HCEC 1CT (cell line): Measurements from ENCODE around the gene OGA.
A peak's percentile ranks its signal among the peaks of the same experiment; 100 is the strongest.

ENCODE experiments used
- DNase-seq: peaks from one replicate; pipeline ENCODE4 v3.0.0-alpha.2; 2017

OGA gene

DNA sequence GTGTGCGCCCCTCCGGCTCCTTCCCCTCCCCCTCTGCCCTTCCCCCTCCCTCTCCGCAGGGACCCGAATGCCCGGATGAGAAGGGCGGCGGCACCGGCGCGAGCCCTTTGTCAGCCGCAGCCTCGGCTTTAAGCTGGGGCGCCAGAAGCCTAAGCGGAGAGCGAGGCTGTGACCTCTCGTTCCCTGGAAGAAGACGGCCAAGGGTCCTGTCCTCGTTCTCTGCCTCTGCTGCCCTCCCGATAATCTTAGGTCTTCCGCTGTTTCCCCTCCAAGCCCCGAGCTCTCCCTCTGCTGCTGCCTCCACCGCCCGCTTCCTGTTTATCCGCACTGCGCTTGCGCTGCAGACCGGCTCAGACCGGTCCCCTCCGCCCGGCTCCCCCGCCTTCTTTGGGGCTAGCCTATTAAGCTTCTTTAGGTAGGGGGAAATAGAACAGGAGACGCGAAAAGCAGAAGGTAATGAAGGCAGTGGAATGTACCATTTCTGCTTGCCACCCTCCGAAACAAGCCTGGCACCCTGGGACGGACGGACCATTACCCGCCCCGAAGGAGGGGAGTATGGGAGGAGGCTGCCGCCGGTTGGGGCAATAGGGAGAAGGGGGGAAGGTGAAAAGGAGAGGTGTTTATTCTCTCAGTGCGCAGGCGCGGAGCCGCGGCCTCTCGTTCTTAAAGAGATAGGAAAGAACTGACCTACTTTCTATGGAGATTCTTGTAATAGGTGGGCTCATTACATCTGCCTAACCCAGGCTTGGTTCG lies at the start of gene OGA:
Gene OGA (minus strand): TSS at position 326 of the 753 bp plus-strand sequence. CDS start 422 bp downstream, outside the sequence.
- peak; percentile 100 for DNase-seq

DNA sequence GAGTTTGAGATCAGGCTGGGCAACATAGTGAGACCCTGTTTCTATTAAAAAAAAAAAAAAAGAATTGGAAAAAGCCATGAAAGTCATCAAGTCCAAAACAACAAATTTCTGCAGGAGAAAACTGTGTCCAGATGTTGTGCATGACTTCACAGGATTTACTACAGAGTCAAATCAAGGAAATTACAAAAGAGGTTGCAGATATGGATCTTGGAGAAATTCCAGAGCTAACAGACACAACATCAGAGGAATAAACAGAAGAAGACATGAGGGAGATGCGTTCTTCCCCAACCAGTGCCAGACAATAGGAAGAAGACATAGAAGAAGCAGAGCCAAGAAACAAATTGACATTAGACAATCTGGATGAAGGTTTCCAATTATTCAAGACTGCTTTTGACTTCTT lies 49.7 kb upstream of the OGA start:
- no peak for DNase-seq

DNA sequence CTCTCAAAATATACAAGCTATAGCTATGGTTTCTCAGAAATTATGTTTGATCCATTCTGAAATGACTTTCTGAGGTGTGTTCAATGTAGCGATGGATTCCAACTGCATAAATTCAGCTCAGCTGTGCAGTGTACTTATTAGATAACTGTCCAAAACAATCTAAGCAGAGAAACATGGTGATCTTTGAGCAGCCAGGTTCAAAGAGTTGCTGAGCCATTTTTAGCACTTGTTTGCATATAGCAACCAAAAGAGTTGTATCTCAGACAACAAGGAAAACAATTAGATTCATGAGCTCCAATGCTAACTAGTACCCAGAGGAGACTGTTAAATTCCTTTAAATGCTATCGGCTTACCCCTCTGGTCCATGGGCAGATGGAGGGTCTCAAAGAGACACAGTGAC lies 41.3 kb upstream of the OGA start:
- DNase-seq: no peak

DNA sequence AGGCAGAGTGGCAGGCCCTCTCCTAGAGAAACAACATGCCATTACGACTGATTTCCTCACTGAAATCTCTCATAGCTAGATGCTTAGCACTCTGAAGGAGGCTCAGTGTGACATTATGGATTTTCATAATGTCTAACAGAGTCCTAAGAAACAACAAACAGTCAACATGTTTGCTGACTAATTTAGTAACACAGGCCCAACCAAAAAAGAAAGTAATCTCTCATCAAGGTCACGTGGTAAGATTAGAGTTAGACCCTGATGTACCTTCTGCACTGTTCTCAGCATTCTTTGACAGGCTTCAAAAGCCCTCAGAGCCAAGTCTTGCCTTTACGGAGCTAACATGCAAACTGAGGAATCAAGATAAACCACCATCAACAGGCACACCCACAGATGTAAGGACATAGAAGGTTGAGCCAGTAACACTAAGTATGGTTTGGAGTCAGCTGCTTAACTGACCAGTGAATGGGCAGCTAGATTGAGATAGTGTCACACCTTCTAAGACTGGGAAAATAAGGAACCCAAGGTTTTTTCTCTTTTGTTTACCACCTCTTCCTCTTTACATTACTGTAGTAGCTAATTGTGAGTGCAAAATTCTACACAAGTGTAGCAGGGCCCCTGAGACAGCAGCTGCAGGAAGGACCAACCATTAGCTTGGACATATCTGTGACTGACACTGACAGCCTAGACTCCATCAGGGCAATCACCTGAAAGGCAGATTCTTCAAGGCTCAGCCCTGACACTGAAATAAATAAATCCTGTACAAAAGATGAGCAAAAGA lies 40.7 kb upstream of the OGA start:
- DNase-seq: no peak

DNA sequence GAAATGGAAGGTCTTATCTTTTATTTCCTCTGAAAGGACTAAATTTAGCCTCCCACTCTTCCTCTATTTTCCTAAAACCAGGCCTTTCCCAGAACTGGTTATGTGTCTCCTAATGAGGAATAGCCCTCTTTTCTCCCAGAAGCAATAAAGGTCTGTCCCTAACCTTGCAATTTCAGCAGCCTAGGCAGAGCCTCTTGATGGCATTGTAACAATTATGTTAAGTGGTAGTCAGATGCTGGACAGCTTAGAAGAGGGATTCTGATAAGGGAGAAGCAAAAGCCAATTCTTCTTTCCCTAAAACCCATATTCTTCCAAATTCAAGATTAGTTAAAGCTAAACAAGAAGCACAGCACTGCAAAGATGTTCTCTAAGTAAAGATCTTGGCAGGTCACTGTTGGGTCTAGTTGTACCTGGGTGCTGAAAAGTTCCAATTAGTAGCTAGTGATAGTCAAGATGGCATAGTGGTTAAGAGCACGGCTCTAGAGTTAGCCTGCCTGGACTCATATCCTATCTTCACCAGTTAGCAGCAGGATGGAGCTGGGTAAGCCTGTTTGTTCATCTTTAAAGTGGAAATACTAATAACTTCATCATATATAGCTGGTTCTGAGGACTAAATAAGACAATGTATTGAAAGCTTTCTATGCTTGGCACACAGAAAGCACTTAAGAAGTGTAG lies 39.7 kb upstream of the OGA start:
- no peak for DNase-seq

DNA sequence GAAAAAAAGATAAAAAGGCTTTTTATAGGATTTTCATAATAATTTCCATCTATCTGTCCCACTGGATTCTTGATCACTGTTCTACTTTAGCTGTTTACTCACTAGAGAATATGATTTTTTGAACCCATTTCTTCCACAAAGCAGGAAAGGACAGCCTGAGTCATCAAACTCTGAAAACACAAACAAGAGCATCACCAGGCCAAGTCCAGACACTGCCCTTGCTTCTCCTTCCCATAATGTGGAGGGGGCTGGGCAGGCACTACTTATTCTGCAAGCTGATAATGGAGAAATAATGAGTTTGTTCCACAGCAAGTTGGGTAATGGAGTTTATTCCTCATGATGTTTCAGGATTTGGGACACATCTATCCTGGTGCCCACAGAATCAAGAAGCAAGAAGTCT lies 38.4 kb upstream of the OGA start:
- peak; percentile 59 for DNase-seq

DNA sequence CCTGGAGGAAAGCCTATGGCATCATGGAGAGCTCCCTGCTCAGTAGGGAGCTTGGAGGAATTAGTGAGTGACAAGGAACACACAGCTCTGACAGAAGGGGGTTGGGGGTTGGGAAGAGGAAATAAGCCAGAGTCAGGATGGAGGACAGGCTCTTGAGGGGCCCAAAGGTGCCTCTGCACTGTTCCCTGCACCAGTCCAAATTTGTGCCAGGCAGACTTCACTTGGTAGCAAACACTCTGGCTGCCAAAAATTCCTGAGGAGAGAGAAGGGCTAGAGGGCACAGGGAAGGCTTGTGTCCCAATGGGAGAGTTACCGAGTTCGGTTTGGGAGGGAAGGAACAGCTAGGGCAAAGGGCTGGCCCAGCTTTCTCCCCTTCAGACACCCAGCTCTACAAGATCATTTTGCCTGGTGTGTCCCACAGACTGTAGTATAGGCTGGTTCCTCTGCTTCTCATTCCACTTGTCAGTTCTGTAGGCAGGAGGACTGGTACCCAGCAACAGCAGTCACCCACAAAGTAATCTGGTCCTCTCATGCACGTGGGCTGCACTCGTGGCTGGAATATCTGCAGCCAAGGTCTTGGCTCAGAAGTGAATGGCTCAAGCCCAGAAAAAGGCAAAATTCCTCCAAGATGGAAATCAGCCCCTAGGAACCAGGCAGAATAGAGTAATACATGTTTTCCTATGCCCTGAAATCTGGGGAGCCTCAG lies 33.3 kb upstream of the OGA start:
- no peak for DNase-seq

DNA sequence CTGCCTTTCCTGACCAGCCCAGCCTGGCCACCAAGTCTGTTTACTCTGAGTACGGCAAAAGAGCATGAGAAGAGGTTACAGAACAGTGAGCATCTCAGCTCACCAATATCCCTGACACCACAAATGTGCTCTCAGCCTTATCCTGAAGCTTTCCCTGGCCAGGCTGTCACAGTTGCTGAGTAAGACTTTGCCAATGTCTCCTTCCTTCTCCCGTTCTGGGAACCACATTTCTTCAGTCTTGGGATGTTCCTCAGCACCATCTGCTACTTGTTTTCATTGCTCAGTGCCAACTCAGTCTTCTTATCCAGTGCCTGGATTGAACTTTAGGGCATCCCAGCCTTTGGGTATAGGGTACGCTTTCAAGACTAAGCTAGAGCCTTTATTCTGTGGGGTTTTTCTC lies 32.5 kb upstream of the OGA start:
- DNase-seq: no peak

DNA sequence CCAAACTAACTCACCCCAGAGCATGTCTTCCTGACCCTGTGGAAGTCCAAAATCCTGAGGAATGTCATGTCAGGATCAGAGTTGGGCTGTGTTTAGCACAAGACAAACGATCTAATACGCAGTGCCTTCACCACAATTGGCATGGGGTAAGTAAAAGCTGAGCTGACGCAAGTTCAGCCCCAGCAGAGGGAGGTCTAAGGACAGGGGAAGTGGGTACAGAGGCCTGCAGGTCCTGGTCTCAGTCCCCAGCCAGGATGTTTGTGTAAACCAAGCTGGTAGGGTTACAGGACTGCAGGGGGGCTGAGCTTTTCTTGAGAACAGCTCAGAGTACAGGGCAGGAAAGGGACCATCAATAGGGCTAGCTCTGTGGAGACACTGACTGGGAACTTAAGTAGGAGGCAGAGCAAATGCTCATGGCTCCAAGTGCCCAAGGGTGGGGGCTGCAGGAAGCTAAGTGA lies 30.7 kb upstream of the OGA start:
- no peak for DNase-seq

DNA sequence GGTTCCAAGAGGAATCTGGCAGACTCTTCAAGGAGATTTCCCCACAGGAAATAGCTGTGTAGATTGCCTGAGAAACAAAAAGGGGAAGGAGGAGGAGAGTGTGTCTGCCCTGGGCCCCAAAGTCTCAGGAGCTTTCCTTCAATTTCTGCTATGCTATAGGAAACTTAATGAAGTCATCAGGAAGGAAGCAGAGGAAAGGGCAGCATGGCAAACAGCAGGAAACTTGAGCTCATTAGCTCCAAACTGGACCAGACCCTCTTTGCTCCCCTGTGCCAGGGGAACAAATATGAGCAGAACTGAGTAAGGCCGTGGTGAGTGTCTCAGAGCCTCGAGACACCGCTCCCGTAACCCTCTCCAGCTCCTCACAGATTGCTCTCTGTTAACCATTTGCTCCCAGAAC lies 30.2 kb upstream of the OGA start:
- DNase-seq: no peak

DNA sequence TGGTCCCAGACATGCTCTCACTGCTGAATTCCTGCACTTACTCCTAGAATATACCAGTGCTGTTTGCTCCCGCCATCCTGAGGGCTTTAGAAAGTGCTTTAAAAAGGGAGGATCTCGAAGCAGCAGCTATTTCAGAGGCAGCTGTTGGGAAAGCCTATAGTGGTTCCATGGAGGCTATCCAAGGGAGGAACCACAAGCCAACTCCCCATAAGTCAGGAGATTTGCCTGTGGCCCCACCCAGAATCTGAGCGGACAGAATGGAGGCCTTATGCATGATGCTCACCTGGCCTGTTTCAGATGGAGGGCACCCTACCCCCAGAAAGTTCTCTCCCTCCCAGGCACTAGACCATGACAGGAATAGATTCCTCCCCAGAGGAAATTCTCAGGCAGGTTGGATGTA lies 27.6 kb upstream of the OGA start:
- no peak for DNase-seq

DNA sequence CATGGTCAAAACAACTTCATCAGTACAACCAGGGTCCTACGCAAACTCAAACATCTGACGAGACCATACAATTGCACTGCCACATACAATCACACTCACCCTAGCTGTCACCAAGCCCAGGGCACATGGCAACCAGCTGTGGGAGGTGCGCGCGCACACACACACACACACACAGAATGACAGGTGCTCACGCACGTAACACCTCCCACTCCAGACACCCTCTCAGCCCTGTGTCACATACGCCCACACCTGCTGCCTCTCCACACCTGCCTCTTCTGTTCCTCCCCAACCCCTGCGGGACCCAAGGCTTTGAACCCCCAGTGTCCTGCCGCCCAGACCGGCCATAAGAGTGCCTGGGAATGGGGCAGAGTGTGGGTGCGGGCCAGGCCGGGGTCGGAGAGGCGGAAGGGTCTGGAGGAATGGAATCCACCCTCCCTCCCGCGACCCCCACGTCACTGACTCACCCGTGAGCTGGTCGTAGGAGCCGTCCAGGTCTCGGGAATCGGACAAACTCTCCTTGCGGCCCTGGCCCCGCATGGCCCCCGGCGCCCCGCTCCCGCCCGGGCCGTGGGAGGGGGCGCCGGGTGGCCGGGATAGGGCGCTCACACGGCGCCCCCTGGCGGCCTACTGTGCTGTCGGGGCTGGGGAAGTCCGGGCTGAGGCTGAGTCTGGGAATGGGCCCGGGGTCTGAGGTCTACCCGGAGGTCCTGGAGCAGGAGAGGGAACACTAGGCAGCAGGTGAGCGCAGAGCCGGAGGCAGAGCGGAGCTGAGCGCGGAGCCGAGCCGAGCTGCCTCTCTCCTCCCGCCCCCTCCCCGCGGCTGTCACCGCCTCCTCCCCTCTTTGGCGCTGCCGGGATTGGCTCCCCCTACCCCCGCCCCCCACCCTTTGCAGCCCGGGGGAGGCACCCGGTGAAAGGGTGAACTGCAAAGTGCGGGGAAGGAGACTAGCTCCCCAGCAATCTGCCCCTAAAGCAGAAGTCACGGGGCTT lies 25.1 kb upstream of the OGA start, which contains the start of gene KCNIP2:
Gene KCNIP2 (minus strand): TSS at position 769 of the 990 bp plus-strand sequence. CDS start 232 bp downstream, at position 537.
- no peak for DNase-seq

DNA sequence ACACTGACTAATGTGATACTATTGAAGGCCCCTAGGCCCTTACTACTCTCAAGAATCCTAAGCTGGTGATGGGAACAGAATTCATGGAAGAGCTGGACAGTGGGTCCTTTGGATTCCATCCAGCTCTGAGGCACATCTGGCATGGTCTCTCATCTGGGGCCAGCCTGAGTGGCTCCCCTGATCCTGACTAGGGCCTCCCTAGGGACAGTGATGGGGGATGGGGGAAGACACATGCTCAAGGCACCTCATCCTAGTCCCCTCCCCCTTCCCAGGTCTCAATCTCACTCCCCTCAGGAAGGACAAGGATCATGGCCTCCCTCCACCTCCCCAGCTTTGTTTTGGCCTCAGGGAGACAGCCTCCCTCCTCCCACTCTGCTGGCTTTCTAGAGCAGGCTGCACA lies 23.6 kb upstream of the OGA start:
- no peak for DNase-seq

DNA sequence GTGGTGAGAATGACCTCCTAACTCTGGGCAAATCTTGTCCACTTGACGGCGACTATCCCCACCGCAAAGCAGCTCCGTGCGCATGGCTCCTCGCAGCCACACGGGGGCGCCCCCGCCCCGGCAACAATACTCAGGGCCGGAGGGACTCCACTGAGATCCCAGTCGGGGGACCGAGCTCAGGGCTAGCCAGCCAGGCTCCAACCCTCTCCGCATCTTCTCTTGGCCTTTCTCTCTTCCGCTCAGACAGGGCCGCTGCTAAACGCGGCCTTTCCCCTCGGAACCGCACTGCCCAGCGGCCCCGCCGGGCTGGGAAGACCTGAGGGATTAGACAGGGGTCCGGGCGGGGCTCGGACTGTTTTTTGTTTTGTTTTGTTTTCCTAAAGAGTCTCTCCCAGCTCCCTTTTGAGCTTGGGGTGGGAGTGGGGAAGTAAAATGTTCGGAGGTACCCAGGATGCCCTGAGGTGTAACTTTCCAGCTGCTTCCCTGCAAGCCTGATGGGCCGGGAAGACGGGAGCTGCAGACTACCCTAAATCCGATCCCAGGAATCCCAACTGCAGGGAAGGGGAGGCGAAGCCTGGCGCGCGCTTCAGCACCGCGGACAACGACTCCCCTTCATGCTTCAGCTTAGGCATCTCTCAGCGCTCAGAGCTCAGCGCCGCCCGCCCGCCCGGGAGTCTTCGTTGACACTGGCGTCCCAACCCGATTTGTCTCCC lies 22.7 kb upstream of the OGA start:
- peak; percentile 86 for DNase-seq

DNA sequence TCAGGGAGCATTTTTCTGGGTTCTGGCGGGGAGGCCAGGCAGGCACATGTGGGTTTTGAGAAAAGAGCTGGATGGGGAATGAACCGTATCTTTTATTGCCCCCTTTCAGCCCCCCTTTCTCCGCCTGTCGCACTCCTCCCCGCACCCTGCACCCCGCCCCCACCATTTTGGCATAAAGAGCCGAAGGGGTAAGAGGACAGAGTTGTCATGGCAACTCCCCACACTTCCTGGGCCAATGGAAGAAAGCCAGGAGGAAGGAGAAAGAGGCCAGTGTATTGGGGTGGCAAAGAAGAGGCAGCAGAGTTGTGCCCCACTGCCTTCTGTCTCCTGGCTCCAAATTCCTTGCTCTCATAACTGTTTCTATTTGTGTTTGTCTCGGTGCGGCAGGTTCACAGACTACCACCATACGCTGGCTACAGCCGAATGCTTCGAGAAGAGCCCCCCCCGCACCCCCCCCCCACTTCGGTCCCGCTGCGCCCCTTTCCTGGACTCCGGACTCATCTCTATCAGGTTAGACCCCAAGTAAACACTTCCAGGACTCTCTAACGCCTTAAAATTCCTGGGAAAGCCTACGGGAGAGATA lies 21.9 kb upstream of the OGA start:
- DNase-seq: peak; percentile 52

DNA sequence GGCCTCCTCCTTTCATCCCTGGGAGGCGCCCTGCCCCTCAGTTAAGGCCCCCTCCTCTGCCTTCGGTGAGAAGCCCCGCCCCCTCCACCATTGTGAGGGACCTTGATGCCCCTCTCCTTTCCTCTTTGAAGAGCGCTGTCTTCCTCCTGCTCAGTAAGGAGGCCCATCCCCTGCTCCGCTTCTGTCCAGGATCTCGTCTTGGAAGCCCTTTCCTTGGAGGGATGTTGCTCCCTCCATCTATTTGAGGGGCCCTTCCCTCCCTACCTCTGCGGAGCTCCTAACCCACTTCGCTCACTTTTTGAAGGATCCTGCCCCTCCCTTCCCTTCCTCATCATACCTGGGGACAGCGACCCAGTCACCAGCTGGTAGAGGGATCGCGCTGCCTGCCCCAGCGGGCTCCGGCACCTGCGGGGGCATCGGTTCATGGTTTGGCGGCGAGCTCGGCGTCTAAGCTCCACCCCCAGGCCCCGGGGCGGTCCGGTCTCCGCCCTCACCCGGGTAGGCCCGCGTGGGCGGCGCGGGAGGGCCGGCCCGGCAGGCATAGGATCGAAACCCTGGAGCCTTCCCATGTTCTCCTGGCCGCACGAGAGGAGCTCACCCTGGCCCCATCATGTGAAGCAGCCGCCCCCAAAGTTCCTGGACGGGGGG lies 21.3 kb upstream of the OGA start:
- DNase-seq: peak; percentile 51

DNA sequence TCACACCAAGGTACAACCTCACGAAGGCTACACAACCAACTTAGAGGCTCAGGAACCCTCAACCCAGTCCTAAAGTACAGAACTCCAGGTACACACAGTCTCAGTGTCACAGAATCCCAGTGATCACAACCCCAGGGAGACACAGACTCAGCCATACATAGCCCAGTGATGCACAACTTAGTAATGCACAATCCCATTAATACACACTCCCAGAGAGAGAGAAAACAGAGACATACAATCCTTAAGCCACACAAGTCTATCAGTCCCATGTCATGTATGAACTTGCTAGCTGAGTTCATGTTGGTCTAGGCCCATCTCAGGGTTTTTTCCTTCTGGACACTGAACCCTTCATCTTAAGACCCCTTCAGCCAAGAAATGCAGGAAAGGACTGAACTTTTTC lies 20.8 kb upstream of the OGA start:
- no peak for DNase-seq

DNA sequence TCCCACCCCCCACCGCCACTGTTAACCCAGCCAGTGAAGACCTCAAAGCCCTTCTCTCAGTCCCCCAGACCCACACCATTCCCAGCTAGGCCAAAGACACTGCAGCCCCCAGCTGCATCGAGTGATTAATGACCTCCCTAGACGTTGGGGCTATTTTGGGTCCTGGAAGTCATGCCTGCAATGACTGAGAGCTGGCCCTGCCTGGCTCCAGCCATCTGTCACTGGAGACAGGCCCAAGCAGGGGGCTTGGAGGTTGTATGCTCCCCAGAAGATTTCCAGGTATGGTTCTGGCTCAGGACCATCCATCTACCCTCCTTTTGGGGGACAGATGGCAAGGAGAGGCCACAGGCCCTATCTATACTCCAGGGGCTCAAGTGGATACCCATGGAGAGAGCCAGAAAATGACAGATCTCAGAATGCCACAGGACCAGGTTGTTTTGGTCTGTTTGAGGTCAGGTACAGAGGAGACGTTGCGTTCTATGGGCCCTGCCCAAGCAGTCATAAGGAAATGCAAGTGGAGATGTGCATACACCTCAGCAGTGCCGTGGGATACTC lies 20.2 kb upstream of the OGA start:
- no peak for DNase-seq

DNA sequence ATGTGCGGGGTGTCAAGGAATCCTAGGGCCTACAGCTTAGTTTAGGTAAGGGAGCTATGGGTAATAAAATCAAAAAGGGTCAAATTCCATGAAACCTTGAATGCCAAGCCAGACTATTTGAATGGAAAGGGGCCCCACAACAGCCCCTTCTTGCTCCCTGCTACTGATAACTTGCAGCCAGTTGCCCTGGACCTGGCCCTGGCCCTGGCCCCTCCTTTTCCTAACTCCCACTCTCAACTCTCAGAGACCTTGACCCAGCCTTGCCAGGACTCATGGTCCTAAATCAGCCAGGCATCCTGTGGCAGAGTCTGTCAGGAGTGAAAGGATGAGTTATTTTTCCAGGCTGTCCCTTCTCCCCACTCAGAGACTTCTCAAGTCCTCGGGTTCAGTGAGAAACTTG lies 19.5 kb upstream of the OGA start:
- no peak for DNase-seq

DNA sequence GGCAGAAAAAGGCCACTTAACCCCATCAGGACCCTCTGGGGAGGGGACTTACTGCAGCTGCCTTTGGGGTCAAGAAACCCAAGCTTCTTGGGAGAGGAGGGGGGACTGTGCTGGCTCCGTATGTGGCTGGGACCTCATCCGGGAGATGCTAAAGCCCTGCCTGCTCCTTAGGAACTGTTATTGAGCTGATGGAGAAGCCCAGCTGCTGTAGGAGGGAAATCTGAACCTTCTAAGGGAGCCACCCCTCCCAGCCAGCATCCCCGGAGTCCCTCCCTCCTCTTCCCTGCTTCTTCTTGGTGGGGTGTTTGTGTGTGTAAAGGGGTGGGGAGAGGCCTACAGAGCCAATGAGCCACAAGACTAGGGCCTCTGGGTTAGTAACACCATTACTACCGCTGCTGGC lies 17.1 kb upstream of the OGA start:
- no peak for DNase-seq
